Endothelial cell of umbilical vein (primary cell): ENCODE results near the gene RBP5.

Experiments
- CTCF ChIP-seq, 2 donors: IDR thresholded peaks; 1 replicate in 1 of 2; 2 replicates in 1 of 2; pipeline ENCODE4 v1.5.1; 2011; ENCODE audit warnings: low read length in 2 of 2, mild to moderate bottlenecking in 2 of 2, moderate library complexity in 2 of 2, control low read depth in 1 of 2, inconsistent platforms in 1 of 2, low read depth in 1 of 2; ENCODE audit not compliant: insufficient read depth in 1 of 2; ENCODE audit errors: extremely low read depth in 1 of 2
- EZH2 ChIP-seq: IDR thresholded peaks from 2 replicates; pipeline ENCODE4 v1.6.1; 2012; ENCODE audit warnings: borderline replicate concordance, low read depth, mild to moderate bottlenecking, moderate library complexity, low read length, inconsistent platforms; ENCODE audit not compliant: severe bottlenecking
- MAX ChIP-seq: IDR thresholded peaks from 2 replicates; pipeline ENCODE4 v1.6.1; 2011; ENCODE audit not compliant: insufficient read depth, insufficient read length
- POLR2A ChIP-seq: IDR thresholded peaks from 2 replicates; pipeline ENCODE4 v1.6.1; 2012; ENCODE audit warnings: low read depth, mild to moderate bottlenecking, control low read depth, low read length
- POLR2AphosphoS5 ChIP-seq: IDR thresholded peaks from 2 replicates; pipeline ENCODE4 v1.6.1; 2012; ENCODE audit warnings: low read depth, mild to moderate bottlenecking, control low read depth, low read length, moderate library complexity; ENCODE audit not compliant: insufficient read depth

GRCh38 chr12:7162691-7163114, 34.0 kb upstream of the RBP5 start:
- peak; percentile 29 to 51 for TF ChIP-seq CTCF (IDR thresholded peaks at IDR 0.05; ENCODE audit: extremely low read depth in 1 of 2, insufficient read depth in 1 of 2, low read depth in 1 of 2, low read length in 2 of 2)
- TF ChIP-seq POLR2A, result no peak
- TF ChIP-seq EZH2, result no peak
- TF ChIP-seq MAX, result no peak
- no peak for TF ChIP-seq POLR2AphosphoS5
